GM19351 (cell line): Measurements from ENCODE around the gene LARGE2.
"Not testable (repeated sequence)": the region's sequence is repeated elsewhere in the genome, so short reads cannot be mapped to it uniquely, and the experiment has no call there.

Source experiments
- ATAC-seq: cut with Tn5 transposase; IDR thresholded peaks from one replicate; pipeline ENCODE4 v1.9.1; 2021; ENCODE audit warnings: mild to moderate bottlenecking, moderate library complexity; ENCODE audit not compliant: unreplicated experiment

The LARGE2 gene

GRCh38 chr11:45895553-45896259 is 26.8 kb upstream of the LARGE2 start:
- ATAC-seq = no peak

GRCh38 chr11:45896422-45896984 is 26.0 kb upstream of the LARGE2 start:
- ATAC-seq = no peak

GRCh38 chr11:45897556-45897955 is 24.9 kb upstream of the LARGE2 start:
- ATAC-seq = no peak

- ATAC-seq = no peak
Observed at GRCh38 chr11:45899086-45899447, 23.4 kb upstream of the LARGE2 start.

- peak; percentile 77 for ATAC-seq
Observed at GRCh38 chr11:45899448-45900174, 22.8 kb upstream of the LARGE2 start.

GRCh38 chr11:45900175-45900800 is 22.2 kb upstream of the LARGE2 start:
- ATAC-seq = not testable (repeated sequence)

- ATAC-seq = no peak
Observed at GRCh38 chr11:45900916-45901617, 21.4 kb upstream of the LARGE2 start.

GRCh38 chr11:45901626-45902025 is 20.8 kb upstream of the LARGE2 start:
- ATAC-seq = no peak

GRCh38 chr11:45902452-45903380 is 19.7 kb upstream of the LARGE2 start:
- ATAC-seq = no peak

- no peak for ATAC-seq
Observed at GRCh38 chr11:45904309-45904915, 18.0 kb upstream of the LARGE2 start.

- no peak for ATAC-seq
Observed at GRCh38 chr11:45905095-45905494, 17.4 kb upstream of the LARGE2 start.

- not testable (repeated sequence) for ATAC-seq
Observed at GRCh38 chr11:45905576-45905975, 16.9 kb upstream of the LARGE2 start.

GRCh38 chr11:45906096-45906682 is 16.3 kb upstream of the LARGE2 start:
- no peak for ATAC-seq

- ATAC-seq = no peak
Observed at GRCh38 chr11:45906965-45907611, 15.4 kb upstream of the LARGE2 start, which contains the start of gene FREY1. Gene FREY1, minus strand, starts transcription at chr11:45907271. Its CDS starts 26 bp downstream, at chr11:45907245.

GRCh38 chr11:45907911-45908370 is 14.5 kb upstream of the LARGE2 start:
- no peak for ATAC-seq

GRCh38 chr11:45909594-45910475 is 12.6 kb upstream of the LARGE2 start:
- no peak for ATAC-seq

GRCh38 chr11:45910623-45911022 is 11.8 kb upstream of the LARGE2 start:
- no peak for ATAC-seq
